SK-N-SH treated with all-trans-retinoic acid at 6 μM for 48 hours (cell line): Measurements from ENCODE around the gene ABCA10.
"Not testable (repeated sequence)": the region's sequence is repeated elsewhere in the genome, so short reads cannot be mapped to it uniquely, and the experiment has no call there.

Experiments used
- ATAC-seq: fragments of 200-7000 bp; cut with Tn5 transposase; 3 replicates; pipeline ENCODE4 v1.9.1; 2020; ENCODE audit warnings: mild to moderate bottlenecking, moderate library complexity
- CSDC2 ChIP-seq: fragments of 250-450 bp; sonication (Bioruptor Pico); IDR thresholded peaks from 2 replicates; pipeline ENCODE4 v1.5.0; 2020; ENCODE audit warnings: mild to moderate bottlenecking, moderate library complexity
- ESRRG ChIP-seq: fragments of 250-450 bp; sonication (Bioruptor Pico); IDR thresholded peaks from 2 replicates; pipeline ENCODE4 v1.6.1; 2021; ENCODE audit warnings: mild to moderate bottlenecking
- ISL1 ChIP-seq: fragments of 250-450 bp; sonication (Bioruptor Pico); IDR thresholded peaks from 2 replicates; pipeline ENCODE4 v2.1.2; 2022; ENCODE audit warnings: mild to moderate bottlenecking, moderate library complexity
- OSR1 ChIP-seq: fragments of 250-450 bp; sonication (Bioruptor Pico); IDR thresholded peaks from 2 replicates; pipeline ENCODE4 v1.8.0; 2022; ENCODE audit warnings: moderate library complexity, mild to moderate bottlenecking, inconsistent platforms
- PPARA ChIP-seq: fragments of 250-450 bp; sonication (Bioruptor Pico); IDR thresholded peaks from 2 replicates; pipeline ENCODE4 v1.5.0; 2020; ENCODE audit warnings: mild to moderate bottlenecking, borderline replicate concordance
- SNAI2 ChIP-seq: fragments of 250-450 bp; sonication (Bioruptor Pico); IDR thresholded peaks from 2 replicates; pipeline ENCODE4 v1.5.0; 2020; ENCODE audit warnings: mild to moderate bottlenecking, moderate library complexity
- TCF4 ChIP-seq: fragments of 250-450 bp; sonication (Bioruptor Pico); IDR thresholded peaks from 2 replicates; pipeline ENCODE4 v1.8.0; 2021; ENCODE audit warnings: mild to moderate bottlenecking, moderate library complexity, borderline replicate concordance
- TOX ChIP-seq: fragments of 250-450 bp; sonication (Bioruptor Pico); IDR thresholded peaks from 2 replicates; pipeline ENCODE4 v1.8.0; 2021; ENCODE audit warnings: mild to moderate bottlenecking, moderate library complexity, borderline replicate concordance
- ZC3H10 ChIP-seq: fragments of 250-450 bp; sonication (Bioruptor Pico); IDR thresholded peaks from 2 replicates; pipeline ENCODE4 v1.5.1; 2021; ENCODE audit warnings: mild to moderate bottlenecking, moderate library complexity
- ZFP3 ChIP-seq: fragments of 250-450 bp; sonication (Bioruptor Pico); IDR thresholded peaks from 2 replicates; pipeline ENCODE4 v1.5.0; 2020; ENCODE audit warnings: mild to moderate bottlenecking, moderate library complexity
- ZFP30 ChIP-seq: fragments of 450-650 bp; formaldehyde crosslinking; IDR thresholded peaks from 2 replicates; pipeline ENCODE4 v1.5.0; 2022; ENCODE audit warnings: mild to moderate bottlenecking, moderate library complexity
- ZNF565 ChIP-seq: fragments of 450-650 bp; formaldehyde crosslinking; conservative IDR thresholded peaks from 2 replicates; pipeline ENCODE4 v1.5.0; 2020; ENCODE audit warnings: low read depth, mild to moderate bottlenecking, moderate library complexity
- ZNF70 ChIP-seq: fragments of 450-650 bp; formaldehyde crosslinking; IDR thresholded peaks from 2 replicates; pipeline ENCODE4 v1.5.0; 2020; ENCODE audit warnings: mild to moderate bottlenecking, moderate library complexity
- ZNF8 ChIP-seq: fragments of 450-650 bp; formaldehyde crosslinking; IDR thresholded peaks from 2 replicates; pipeline ENCODE4 v1.5.0; 2020; ENCODE audit warnings: mild to moderate bottlenecking, moderate library complexity
- TF ChIP-seq, protein P1 (sequence below): fragments of 250-450 bp; sonication (Bioruptor Pico); IDR thresholded peaks from 2 replicates; pipeline ENCODE4 v1.5.1; 2020; ENCODE audit warnings: low read depth, mild to moderate bottlenecking, moderate library complexity
- TF ChIP-seq, protein P2 (sequence below): fragments of 250-450 bp; sonication (Bioruptor Pico); IDR thresholded peaks from 2 replicates; pipeline ENCODE4 v1.5.0; 2020; ENCODE audit warnings: mild to moderate bottlenecking, moderate library complexity
- TF ChIP-seq, protein P3 (sequence below): fragments of 250-450 bp; sonication (Bioruptor Pico); IDR thresholded peaks from 2 replicates; pipeline ENCODE4 v1.8.0; 2021; ENCODE audit warnings: low read depth, mild to moderate bottlenecking, moderate library complexity, borderline replicate concordance

The ABCA10 gene

DNA sequence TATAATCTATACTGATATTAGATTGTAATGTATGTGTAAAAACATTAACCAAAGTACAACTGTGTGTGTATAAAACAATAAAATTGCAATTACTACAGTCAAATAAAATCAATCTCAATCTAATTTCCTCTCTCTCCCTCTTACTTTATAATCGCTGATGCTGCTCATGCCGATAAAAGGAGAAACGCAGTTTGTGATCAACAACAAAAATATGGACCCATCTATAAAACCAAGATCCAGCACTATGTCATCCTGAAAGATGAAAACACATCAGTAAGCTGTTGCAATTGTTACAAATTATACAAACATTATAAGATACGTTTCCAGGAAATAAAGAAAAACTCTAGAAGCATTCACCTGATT is 53.4 kb downstream of the ABCA10 start:
- no peak for TF ChIP-seq CSDC2 (CRISPR knock-in tag)
- no peak for TF ChIP-seq PPARA (CRISPR knock-in tag)
- TF ChIP-seq TOX: no peak
- TF ChIP-seq, protein P1, sequence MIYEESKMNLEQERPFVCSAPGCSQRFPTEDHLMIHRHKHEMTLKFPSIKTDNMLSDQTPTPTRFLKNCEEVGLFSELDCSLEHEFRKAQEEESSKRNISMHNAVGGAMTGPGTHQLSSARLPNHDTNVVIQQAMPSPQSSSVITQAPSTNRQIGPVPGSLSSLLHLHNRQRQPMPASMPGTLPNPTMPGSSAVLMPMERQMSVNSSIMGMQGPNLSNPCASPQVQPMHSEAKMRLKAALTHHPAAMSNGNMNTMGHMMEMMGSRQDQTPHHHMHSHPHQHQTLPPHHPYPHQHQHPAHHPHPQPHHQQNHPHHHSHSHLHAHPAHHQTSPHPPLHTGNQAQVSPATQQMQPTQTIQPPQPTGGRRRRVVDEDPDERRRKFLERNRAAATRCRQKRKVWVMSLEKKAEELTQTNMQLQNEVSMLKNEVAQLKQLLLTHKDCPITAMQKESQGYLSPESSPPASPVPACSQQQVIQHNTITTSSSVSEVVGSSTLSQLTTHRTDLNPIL: no peak
- TF ChIP-seq ZC3H10 (CRISPR knock-in tag): no peak
- TF ChIP-seq ZFP30 (CRISPR knock-in tag): no peak
- TF ChIP-seq ESRRG (CRISPR knock-in tag): no peak
- no peak for TF ChIP-seq OSR1 (CRISPR knock-in tag)
- TF ChIP-seq, protein P2, sequence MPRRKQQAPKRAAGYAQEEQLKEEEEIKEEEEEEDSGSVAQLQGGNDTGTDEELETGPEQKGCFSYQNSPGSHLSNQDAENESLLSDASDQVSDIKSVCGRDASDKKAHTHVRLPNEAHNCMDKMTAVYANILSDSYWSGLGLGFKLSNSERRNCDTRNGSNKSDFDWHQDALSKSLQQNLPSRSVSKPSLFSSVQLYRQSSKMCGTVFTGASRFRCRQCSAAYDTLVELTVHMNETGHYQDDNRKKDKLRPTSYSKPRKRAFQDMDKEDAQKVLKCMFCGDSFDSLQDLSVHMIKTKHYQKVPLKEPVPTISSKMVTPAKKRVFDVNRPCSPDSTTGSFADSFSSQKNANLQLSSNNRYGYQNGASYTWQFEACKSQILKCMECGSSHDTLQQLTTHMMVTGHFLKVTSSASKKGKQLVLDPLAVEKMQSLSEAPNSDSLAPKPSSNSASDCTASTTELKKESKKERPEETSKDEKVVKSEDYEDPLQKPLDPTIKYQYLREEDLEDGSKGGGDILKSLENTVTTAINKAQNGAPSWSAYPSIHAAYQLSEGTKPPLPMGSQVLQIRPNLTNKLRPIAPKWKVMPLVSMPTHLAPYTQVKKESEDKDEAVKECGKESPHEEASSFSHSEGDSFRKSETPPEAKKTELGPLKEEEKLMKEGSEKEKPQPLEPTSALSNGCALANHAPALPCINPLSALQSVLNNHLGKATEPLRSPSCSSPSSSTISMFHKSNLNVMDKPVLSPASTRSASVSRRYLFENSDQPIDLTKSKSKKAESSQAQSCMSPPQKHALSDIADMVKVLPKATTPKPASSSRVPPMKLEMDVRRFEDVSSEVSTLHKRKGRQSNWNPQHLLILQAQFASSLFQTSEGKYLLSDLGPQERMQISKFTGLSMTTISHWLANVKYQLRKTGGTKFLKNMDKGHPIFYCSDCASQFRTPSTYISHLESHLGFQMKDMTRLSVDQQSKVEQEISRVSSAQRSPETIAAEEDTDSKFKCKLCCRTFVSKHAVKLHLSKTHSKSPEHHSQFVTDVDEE (CRISPR knock-in tag): no peak
- ATAC-seq: no peak; the same call in 1 of the 3 replicates

DNA sequence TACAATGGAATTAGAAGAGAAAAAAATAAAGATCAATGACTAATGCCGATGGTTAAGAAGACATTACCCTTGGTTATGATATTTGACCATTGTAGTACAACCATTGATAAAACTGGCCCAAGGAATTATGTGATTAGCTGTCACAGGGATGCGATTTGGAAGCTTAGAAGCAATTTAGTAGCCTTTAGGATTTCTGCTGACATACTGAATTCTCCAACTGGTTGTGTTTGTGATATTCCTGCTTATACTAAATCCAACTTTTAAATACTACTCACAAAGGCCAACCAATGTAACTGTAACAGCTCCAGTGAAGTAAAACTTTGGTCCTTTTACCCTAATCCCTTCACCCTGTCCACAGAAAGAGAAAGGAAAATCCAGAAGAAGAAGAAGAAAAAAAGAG is 55.5 kb downstream of the ABCA10 start:
- no peak for TF ChIP-seq TOX
- no peak for TF ChIP-seq TCF4
- no peak for TF ChIP-seq ZFP3 (CRISPR knock-in tag)
- no peak for TF ChIP-seq CSDC2 (CRISPR knock-in tag)
- TF ChIP-seq, protein P1: no peak
- no peak for TF ChIP-seq PPARA (CRISPR knock-in tag)
- TF ChIP-seq, protein P2 (CRISPR knock-in tag): no peak
- no peak for TF ChIP-seq ZNF8 (CRISPR knock-in tag)
- no peak for TF ChIP-seq ZNF70 (CRISPR knock-in tag)
- no peak for TF ChIP-seq ZNF565 (CRISPR knock-in tag)
- TF ChIP-seq, all 23 proteins: peak for 0
- ATAC-seq: no peak

DNA sequence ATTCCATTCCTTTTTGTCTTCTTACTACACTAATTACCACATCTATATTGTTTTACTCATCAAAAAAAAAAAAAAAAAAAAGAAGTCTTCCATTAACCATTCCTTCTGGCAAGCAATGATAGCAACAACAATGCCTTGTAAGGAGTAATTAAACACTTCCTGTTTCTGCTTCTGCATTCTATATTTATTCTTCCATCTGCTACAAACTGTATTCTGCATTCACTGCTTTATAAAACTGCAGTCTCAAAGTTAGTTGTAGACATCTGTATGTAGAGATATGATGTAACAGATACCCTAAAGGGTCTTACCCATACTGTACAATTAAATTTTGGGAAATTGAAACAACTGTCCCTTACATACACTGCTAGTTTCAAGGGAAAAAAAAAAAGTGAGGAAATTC is 58.2 kb downstream of the ABCA10 start:
- ATAC-seq: no peak
- TF ChIP-seq OSR1 (CRISPR knock-in tag): no peak

DNA sequence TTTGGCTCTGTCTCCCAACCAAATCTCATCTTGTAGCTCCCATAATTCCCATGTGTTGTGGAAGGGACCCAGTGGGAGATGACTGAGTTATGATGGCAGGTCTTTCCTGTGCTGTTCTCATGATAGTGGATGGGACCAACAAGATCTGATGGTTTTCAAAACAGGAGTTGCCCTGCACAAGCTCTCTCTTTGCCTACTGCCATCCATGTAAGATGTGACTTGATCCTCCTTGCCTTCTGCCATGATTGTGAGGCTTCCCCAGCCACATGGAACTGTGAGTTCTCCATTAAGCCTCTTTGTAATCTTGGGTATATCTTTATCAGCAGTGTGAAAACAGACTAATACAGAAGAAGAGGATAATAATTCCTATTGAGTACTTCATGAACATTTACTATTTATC is 60.0 kb downstream of the ABCA10 start:
- not testable (repeated sequence) for ATAC-seq

DNA sequence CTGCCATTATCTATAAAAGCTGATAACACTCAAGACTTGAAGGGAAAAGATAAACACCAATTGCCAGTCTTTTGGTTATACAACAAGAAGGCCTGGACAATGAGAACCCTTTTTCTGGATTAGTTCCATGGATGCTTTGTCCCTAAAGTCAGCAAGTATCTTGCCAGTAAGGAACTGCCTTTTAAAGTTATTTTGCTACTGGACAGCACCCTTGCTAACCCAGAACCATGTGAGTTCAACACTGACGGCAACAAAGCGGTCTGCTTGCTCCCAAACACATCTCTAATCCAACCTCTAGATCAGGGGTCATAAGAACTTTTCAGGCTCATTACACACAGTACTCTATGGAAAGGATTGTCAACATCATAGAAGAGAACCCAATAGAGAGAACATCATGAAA is 61.7 kb downstream of the ABCA10 start:
- no peak for ATAC-seq

More for the DNA sequence above, 61.7 kb downstream of the ABCA10 start:
- TF ChIP-seq ZC3H10 (CRISPR knock-in tag): no peak
- TF ChIP-seq, protein P3, sequence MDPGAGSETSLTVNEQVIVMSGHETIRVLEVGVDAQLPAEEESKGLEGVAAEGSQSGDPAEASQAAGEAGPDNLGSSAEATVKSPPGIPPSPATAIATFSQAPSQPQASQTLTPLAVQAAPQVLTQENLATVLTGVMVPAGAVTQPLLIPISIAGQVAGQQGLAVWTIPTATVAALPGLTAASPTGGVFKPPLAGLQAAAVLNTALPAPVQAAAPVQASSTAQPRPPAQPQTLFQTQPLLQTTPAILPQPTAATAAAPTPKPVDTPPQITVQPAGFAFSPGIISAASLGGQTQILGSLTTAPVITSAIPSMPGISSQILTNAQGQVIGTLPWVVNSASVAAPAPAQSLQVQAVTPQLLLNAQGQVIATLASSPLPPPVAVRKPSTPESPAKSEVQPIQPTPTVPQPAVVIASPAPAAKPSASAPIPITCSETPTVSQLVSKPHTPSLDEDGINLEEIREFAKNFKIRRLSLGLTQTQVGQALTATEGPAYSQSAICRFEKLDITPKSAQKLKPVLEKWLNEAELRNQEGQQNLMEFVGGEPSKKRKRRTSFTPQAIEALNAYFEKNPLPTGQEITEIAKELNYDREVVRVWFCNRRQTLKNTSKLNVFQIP (CRISPR knock-in tag): no peak
- TF ChIP-seq, protein P1: no peak
- no peak for TF ChIP-seq TOX
- no peak for TF ChIP-seq ZFP3 (CRISPR knock-in tag)
- TF ChIP-seq SNAI2 (CRISPR knock-in tag): no peak
- no peak for TF ChIP-seq ZNF8 (CRISPR knock-in tag)
- TF ChIP-seq OSR1 (CRISPR knock-in tag): no peak
- no peak for TF ChIP-seq ISL1 (CRISPR knock-in tag)
